HCT116 (cell line): ENCODE measurements around the gene TRAK1. TPM values are rescaled to one million over a fixed set of nuclear protein-coding genes. Genes with fewer than 3 reads are reported as not detected.

Experiments
- ATAC-seq: fragments of 200-7000 bp; cut with Tn5 transposase; 2 replicates; pipeline ENCODE4 v1.9.1; 2020; ENCODE audit warnings: mild to moderate bottlenecking, moderate library complexity
- BruUV-seq: library from RNA; stranded (reverse); fragments of 400-500 nt; replicated peaks from 2 replicates; lab custom pipeline; 2021; lab: Mats Ljungman, UMichigan
- CTCF ChIA-PET: fragments of 300-600 bp; sonication (Branson Sonifier 250); formaldehyde crosslinking; loops from one replicate; lab custom pipeline; 2021; ENCODE audit warnings: antibody characterized with exemption; lab: Charles Lee
- POLR2A ChIA-PET: fragments of 300-600, 350-600 bp; sonication (Branson Sonifier 250); formaldehyde crosslinking; loops from one replicate; lab custom pipeline; 2021; ENCODE audit warnings: antibody characterized with exemption; lab: Charles Lee
- RAD21 ChIA-PET, 2 experiments: fragments of 300-600 bp; sonication (Branson Sonifier 250); formaldehyde crosslinking; loops; one replicate each; lab custom pipeline; 2023; ENCODE audit warnings: low total read pairs in 2 of 2; ENCODE audit not compliant: uncharacterized antibody in 2 of 2, unreplicated experiment in 2 of 2, low non-redundant PET in 1 of 2; lab: Charles Lee
- DNase-seq: peaks from one replicate; pipeline ENCODE4 v3.0.0-alpha.2; 2010; ENCODE audit warnings: low read depth, low spot score
- H2AFZ ChIP-seq: fragments of 200-600 bp; shearing (Covaris generic), sonication (generic); 2 replicates; pipeline ENCODE4 v1.6.1; 2017; ENCODE audit warnings: low read depth, mixed run types, mixed read lengths, antibody characterized with exemption, low read length; ENCODE audit not compliant: poor library complexity, severe bottlenecking
- H3K27ac ChIP-seq: 2 replicates; pipeline ENCODE4 v1.5.1; 2012; ENCODE audit warnings: low read depth, low read length
- H3K27me3 ChIP-seq: fragments of 200-600 bp; sonication (generic); 2 replicates; pipeline ENCODE4 v1.6.1; 2016; ENCODE audit warnings: mixed run types, low read length, mixed read lengths; ENCODE audit not compliant: insufficient read depth
- H3K36me3 ChIP-seq, 2 experiments: fragments of 200-500 bp in 1 of 2; fragments of 200-600 bp in 1 of 2; sonication (Bioruptor generic) in 1 of 2; sonication (generic) in 1 of 2; 2 replicates each; pipeline versions ENCODE4 v1.5.1 to v1.6.1; 2014 to 2016; ENCODE audit warnings: low read length in 2 of 2, inconsistent platforms in 1 of 2, mixed read lengths in 1 of 2, mixed run types in 1 of 2; ENCODE audit not compliant: insufficient read depth in 2 of 2, control insufficient read depth in 1 of 2
- H3K4me1 ChIP-seq, 2 experiments: fragments of 200-600 bp in 1 of 2; sonication (generic) in 1 of 2; 2 replicates each; pipeline versions ENCODE4 v1.5.1 to v1.6.1; 2012 to 2017; ENCODE audit warnings: low read length in 2 of 2, inconsistent platforms in 1 of 2, mild to moderate bottlenecking in 1 of 2, mixed read lengths in 1 of 2, mixed run types in 1 of 2, moderate library complexity in 1 of 2; ENCODE audit not compliant: insufficient read depth in 2 of 2, control insufficient read depth in 1 of 2
- H3K4me2 ChIP-seq: fragments of 200-600 bp; sonication (generic); 2 replicates; pipeline ENCODE4 v1.6.1; 2017; ENCODE audit warnings: mixed run types, low read length, mixed read lengths
- H3K4me3 ChIP-seq, 2 experiments: fragments of 200-600 bp in 1 of 2; sonication (generic) in 1 of 2; replicated peaks in 1 of 2; 2 replicates each; pipeline ENCODE4 v1.5.1; 2011 to 2016; ENCODE audit warnings: low read length in 2 of 2, control low read depth in 1 of 2, low read depth in 1 of 2, mild to moderate bottlenecking in 1 of 2, mixed read lengths in 1 of 2, mixed run types in 1 of 2
- H3K79me2 ChIP-seq: fragments of 200-600 bp; sonication (generic); 2 replicates; pipeline ENCODE4 v1.6.1; 2017; ENCODE audit warnings: mild to moderate bottlenecking, mixed run types, low read length, moderate library complexity, mixed read lengths; ENCODE audit not compliant: insufficient read depth
- H3K9ac ChIP-seq: fragments of 200-600 bp; sonication (generic); 2 replicates; pipeline ENCODE4 v1.6.1; 2016; ENCODE audit warnings: low read length, mixed read lengths
- H3K9me2 ChIP-seq: fragments of 200-600 bp; sonication (generic), shearing (Covaris generic); 2 replicates; pipeline ENCODE4 v1.6.1; 2017; ENCODE audit warnings: mixed run types, mild to moderate bottlenecking, moderate library complexity; ENCODE audit not compliant: insufficient read depth
- H3K9me3 ChIP-seq, 2 experiments: fragments of 200-500 bp in 1 of 2; fragments of 200-600 bp in 1 of 2; sonication (Bioruptor generic) in 1 of 2; sonication (generic) in 1 of 2; 2 replicates each; pipeline ENCODE4 v1.6.1; 2014 to 2017; ENCODE audit warnings: low read length in 2 of 2, mixed read lengths in 2 of 2, inconsistent platforms in 1 of 2, low read depth in 1 of 2, mild to moderate bottlenecking in 1 of 2, mixed run types in 1 of 2, moderate library complexity in 1 of 2; ENCODE audit not compliant: control insufficient read depth in 1 of 2, insufficient read depth in 1 of 2
- H4K20me1 ChIP-seq: fragments of 200-600 bp; sonication (generic), shearing (Covaris generic); 2 replicates; pipeline ENCODE4 v1.6.1; 2017; ENCODE audit warnings: mixed run types, mild to moderate bottlenecking, moderate library complexity; ENCODE audit not compliant: insufficient read depth
- CEBPB ChIP-seq: IDR thresholded peaks from 2 replicates; pipeline ENCODE4 v1.6.1; 2012; ENCODE audit warnings: low read depth
- EGR1 ChIP-seq: IDR thresholded peaks from 2 replicates; pipeline ENCODE4 v1.6.1; 2012; ENCODE audit warnings: low read depth
- ELF1 ChIP-seq: IDR thresholded peaks from 2 replicates; pipeline ENCODE4 v1.6.1; 2012; ENCODE audit warnings: low read depth, borderline replicate concordance
- EZH2phosphoT487 ChIP-seq: fragments of 200-600 bp; IDR thresholded peaks from 2 replicates; pipeline ENCODE4 v1.6.1; 2018; ENCODE audit warnings: antibody characterized with exemption, borderline replicate concordance
- POLR2AphosphoS5 ChIP-seq: IDR thresholded peaks from 2 replicates; pipeline ENCODE4 v1.6.1; 2011; ENCODE audit warnings: mild to moderate bottlenecking, low read depth, low read length, moderate library complexity
- RAD21 ChIP-seq: IDR thresholded peaks from 2 replicates; pipeline ENCODE4 v1.6.1; 2012; ENCODE audit warnings: low read depth, mild to moderate bottlenecking
- SP1 ChIP-seq: IDR thresholded peaks from 2 replicates; pipeline ENCODE4 v1.6.1; 2012; ENCODE audit warnings: low read depth
- SRF ChIP-seq: IDR thresholded peaks from 2 replicates; pipeline ENCODE4 v1.6.1; 2012; ENCODE audit warnings: low read depth
- YY1 ChIP-seq: IDR thresholded peaks from 2 replicates; pipeline ENCODE4 v1.6.1; 2011; ENCODE audit warnings: low read length, low read depth, moderate library complexity, mild to moderate bottlenecking; ENCODE audit not compliant: insufficient replicate concordance; ENCODE audit errors: extremely low read depth
- ZNF274 ChIP-seq: fragments of 200-500 bp; sonication (Bioruptor generic); IDR thresholded peaks from 2 replicates; pipeline ENCODE4 v1.6.1; 2014; ENCODE audit warnings: mild to moderate bottlenecking, low read depth, low read length, inconsistent platforms
- intact Hi-C: fragments of 100-400 bp; cut with micrococcal nuclease; formaldehyde crosslinking; loops from 2 replicates; pipeline ENCODE4 v1.10.0; 2022
- total RNA-seq: library from RNA; stranded (reverse); gene quantifications from one replicate; pipeline ENCODE4 v1.2.1, GENCODE V29; 2021; ENCODE audit not compliant: unreplicated experiment
- TF ChIP-seq, protein P1 (sequence below): IDR thresholded peaks from 2 replicates; pipeline ENCODE4 v1.6.1; 2011; ENCODE audit warnings: mild to moderate bottlenecking, low read length, moderate library complexity; ENCODE audit not compliant: insufficient replicate concordance; ENCODE audit errors: extremely low read depth
- TF ChIP-seq, protein P2 (sequence below), 3 experiments: fragments of 200-600 bp in 1 of 3; sonication (generic) in 1 of 3; IDR thresholded peaks in 2 of 3; conservative IDR thresholded peaks in 1 of 3; 2 replicates each; pipeline ENCODE4 v1.5.1; 2012 to 2017; ENCODE audit warnings: low read depth in 2 of 3, low read length in 2 of 3, antibody characterized with exemption in 1 of 3, borderline replicate concordance in 1 of 3, control low read depth in 1 of 3, mild to moderate bottlenecking in 1 of 3, mixed read lengths in 1 of 3, mixed run types in 1 of 3, moderate library complexity in 1 of 3; ENCODE audit not compliant: insufficient read depth in 1 of 3
- TF ChIP-seq, protein P3 (sequence below): IDR thresholded peaks from 2 replicates; pipeline ENCODE4 v1.6.1; 2012
- TF ChIP-seq, protein P4 (sequence below): IDR thresholded peaks from 2 replicates; pipeline ENCODE4 v1.6.1; 2012; ENCODE audit warnings: low read depth

TRAK1 gene
- total RNA-seq, 1 experiment from 2014 or later, result 25.9 TPM

DNA sequence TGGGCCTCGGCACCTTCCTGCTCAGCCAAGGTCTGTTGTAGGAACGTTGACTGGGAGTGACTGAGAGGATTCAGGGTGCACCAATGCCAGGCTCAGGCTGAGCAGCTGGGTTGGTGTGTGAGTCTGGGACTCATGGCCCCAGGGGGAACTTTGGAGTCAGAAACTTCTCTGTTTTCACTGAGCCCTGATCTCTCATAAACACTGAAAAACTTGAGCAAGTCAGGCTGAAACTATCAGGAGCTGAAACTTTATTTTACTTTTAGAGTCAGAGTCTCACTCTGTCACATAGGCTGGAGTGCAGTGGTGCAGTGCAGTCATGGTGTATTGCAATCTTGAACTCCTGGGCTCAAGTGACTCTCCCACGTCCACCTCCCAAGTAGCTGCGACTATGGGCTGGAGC is 3.0 kb downstream of the TRAK1 start (continued):
- TF ChIP-seq, protein P1, sequence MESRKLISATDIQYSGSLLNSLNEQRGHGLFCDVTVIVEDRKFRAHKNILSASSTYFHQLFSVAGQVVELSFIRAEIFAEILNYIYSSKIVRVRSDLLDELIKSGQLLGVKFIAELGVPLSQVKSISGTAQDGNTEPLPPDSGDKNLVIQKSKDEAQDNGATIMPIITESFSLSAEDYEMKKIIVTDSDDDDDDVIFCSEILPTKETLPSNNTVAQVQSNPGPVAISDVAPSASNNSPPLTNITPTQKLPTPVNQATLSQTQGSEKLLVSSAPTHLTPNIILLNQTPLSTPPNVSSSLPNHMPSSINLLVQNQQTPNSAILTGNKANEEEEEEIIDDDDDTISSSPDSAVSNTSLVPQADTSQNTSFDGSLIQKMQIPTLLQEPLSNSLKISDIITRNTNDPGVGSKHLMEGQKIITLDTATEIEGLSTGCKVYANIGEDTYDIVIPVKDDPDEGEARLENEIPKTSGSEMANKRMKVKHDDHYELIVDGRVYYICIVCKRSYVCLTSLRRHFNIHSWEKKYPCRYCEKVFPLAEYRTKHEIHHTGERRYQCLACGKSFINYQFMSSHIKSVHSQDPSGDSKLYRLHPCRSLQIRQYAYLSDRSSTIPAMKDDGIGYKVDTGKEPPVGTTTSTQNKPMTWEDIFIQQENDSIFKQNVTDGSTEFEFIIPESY, result no peak
- TF ChIP-seq RAD21 (no peak), YY1 (no peak), EZH2phosphoT487 (no peak), ELF1 (no peak)

DNA sequence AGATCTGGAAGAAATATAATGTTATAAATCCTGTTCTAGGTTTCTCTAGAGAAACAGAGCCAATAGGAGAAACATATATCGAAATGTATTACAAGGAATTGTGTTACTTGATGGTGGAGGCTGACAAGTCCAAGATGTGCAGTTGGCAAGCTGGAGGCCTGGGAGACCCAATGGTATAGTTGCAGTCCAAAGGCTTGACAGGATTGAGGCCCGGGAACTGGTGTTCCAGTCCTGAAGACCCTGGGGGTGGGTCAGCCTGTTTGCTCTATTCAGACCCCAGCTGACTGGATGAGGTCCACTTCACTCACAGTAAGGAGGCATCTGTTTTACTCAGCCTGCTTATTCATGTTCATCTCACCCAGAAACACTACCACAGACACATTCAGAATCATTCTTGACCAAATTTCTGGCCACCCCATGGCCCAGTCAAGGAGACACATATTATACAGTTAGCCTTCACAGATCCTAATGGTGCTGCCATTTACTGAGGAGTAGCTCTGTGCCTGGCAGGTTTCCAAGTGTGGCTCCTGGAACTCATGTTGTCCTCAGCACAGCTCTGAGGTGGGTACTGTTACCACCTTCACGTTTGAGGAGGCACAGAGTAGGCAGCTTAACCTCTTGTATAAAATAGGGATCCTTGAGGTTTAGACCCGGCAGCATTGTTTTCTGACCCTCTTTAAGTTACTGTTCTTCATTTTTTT is 3.7 kb downstream of the TRAK1 start:
- ChIA-PET CTCF (no interaction called here), RAD21 (no interaction called here), POLR2A (no interaction called here)
- intact Hi-C loops, result loop anchor here (10.0 kb wide), 1 partner anchor 380 kb away; no protein-coding TSS in a partner anchor
- BruUV-seq, result no TSS peak
- ATAC-seq (no peak), DNase-seq (no peak)
- Histone ChIP-seq H3K4me2 (no peak overlapping the region), H3K36me3 (no peaks in the 10 kb centered on the region), H3K4me1 (peaks cover 10 to 15% of the 10 kb centered on the region in 2 experiments; a peak in 3 of 4 replicates), H3K9ac (no peak overlapping the region), H4K20me1 (no peaks in the 10 kb centered on the region), H3K79me2 (no peaks in the 10 kb centered on the region; the same call in 1 of the 2 replicates), H3K27ac (no peak overlapping the region), H3K27me3 (no peaks in the 10 kb centered on the region), H3K9me3 (no peaks in the 10 kb centered on the region), H3K9me2 (no peaks in the 10 kb centered on the region), H3K4me3 (no peak overlapping the region), H2AFZ (no peak overlapping the region)
- TF ChIP-seq ZNF274 (no peak), SP1 (no peak), POLR2AphosphoS5 (no peak), EGR1 (no peak), YY1 (no peak), ELF1 (no peak), CEBPB (no peak), SRF (no peak), EZH2phosphoT487 (no peak)
- TF ChIP-seq, protein P2, sequence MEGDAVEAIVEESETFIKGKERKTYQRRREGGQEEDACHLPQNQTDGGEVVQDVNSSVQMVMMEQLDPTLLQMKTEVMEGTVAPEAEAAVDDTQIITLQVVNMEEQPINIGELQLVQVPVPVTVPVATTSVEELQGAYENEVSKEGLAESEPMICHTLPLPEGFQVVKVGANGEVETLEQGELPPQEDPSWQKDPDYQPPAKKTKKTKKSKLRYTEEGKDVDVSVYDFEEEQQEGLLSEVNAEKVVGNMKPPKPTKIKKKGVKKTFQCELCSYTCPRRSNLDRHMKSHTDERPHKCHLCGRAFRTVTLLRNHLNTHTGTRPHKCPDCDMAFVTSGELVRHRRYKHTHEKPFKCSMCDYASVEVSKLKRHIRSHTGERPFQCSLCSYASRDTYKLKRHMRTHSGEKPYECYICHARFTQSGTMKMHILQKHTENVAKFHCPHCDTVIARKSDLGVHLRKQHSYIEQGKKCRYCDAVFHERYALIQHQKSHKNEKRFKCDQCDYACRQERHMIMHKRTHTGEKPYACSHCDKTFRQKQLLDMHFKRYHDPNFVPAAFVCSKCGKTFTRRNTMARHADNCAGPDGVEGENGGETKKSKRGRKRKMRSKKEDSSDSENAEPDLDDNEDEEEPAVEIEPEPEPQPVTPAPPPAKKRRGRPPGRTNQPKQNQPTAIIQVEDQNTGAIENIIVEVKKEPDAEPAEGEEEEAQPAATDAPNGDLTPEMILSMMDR (IDR thresholded peaks at IDR 0.05 in 2 of 3, conservative IDR thresholded peaks at IDR 0.05 in 1 of 3; ENCODE audit: borderline replicate concordance in 1 of 3, insufficient read depth in 1 of 3, low read depth in 2 of 3, low read length in 2 of 3), result no peak
- TF ChIP-seq, protein P3, sequence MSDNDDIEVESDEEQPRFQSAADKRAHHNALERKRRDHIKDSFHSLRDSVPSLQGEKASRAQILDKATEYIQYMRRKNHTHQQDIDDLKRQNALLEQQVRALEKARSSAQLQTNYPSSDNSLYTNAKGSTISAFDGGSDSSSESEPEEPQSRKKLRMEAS, result no peak
- TF ChIP-seq, protein P4, sequence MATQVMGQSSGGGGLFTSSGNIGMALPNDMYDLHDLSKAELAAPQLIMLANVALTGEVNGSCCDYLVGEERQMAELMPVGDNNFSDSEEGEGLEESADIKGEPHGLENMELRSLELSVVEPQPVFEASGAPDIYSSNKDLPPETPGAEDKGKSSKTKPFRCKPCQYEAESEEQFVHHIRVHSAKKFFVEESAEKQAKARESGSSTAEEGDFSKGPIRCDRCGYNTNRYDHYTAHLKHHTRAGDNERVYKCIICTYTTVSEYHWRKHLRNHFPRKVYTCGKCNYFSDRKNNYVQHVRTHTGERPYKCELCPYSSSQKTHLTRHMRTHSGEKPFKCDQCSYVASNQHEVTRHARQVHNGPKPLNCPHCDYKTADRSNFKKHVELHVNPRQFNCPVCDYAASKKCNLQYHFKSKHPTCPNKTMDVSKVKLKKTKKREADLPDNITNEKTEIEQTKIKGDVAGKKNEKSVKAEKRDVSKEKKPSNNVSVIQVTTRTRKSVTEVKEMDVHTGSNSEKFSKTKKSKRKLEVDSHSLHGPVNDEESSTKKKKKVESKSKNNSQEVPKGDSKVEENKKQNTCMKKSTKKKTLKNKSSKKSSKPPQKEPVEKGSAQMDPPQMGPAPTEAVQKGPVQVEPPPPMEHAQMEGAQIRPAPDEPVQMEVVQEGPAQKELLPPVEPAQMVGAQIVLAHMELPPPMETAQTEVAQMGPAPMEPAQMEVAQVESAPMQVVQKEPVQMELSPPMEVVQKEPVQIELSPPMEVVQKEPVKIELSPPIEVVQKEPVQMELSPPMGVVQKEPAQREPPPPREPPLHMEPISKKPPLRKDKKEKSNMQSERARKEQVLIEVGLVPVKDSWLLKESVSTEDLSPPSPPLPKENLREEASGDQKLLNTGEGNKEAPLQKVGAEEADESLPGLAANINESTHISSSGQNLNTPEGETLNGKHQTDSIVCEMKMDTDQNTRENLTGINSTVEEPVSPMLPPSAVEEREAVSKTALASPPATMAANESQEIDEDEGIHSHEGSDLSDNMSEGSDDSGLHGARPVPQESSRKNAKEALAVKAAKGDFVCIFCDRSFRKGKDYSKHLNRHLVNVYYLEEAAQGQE, result no peak
